Measurements from ENCODE around the gene ERC1.

Gene ERC1

GRCh38 chr12:1383758-1384157 is 392.7 kb downstream of the ERC1 start:
- DNase-seq (ENCODE audit: low read depth in 2 of 2): no peak

- DNase-seq (ENCODE audit: low read depth in 2 of 2): no peak
These were observed 393.9 kb downstream of the ERC1 start for GRCh38 chr12:1384910-1385309.

GRCh38 chr12:1391722-1392121 is 400.7 kb downstream of the ERC1 start:
- no peak for DNase-seq (ENCODE audit: low read depth in 2 of 2)

- no peak for DNase-seq (ENCODE audit: low read depth in 2 of 2)
These were observed 404.5 kb downstream of the ERC1 start for GRCh38 chr12:1395421-1395955.

GRCh38 chr12:1398673-1399072 is 407.6 kb downstream of the ERC1 start:
- no peak for DNase-seq (ENCODE audit: low read depth in 2 of 2)

- DNase-seq (ENCODE audit: low read depth in 2 of 2): no peak
These were observed 410.9 kb downstream of the ERC1 start for GRCh38 chr12:1401891-1402290.

- no peak for DNase-seq (ENCODE audit: low read depth in 2 of 2)
These were observed 412.4 kb downstream of the ERC1 start for GRCh38 chr12:1403417-1403816.

GRCh38 chr12:1405619-1406018 is 414.6 kb downstream of the ERC1 start:
- no peak for DNase-seq (ENCODE audit: low read depth in 2 of 2)

GRCh38 chr12:1410794-1411193 is 419.8 kb downstream of the ERC1 start:
- no peak for DNase-seq (ENCODE audit: low read depth in 2 of 2)

GRCh38 chr12:1413930-1414329 is 422.9 kb downstream of the ERC1 start:
- no peak for DNase-seq (ENCODE audit: low read depth in 2 of 2)

- DNase-seq (ENCODE audit: low read depth in 2 of 2): no peak
These were observed 427.1 kb downstream of the ERC1 start for GRCh38 chr12:1418144-1418543.

GRCh38 chr12:1419849-1420371 is 428.9 kb downstream of the ERC1 start:
- DNase-seq (ENCODE audit: low read depth in 2 of 2): no peak

GRCh38 chr12:1421091-1421846 is 430.2 kb downstream of the ERC1 start:
- DNase-seq (ENCODE audit: low read depth in 2 of 2): no peak

- no peak for DNase-seq (ENCODE audit: low read depth in 2 of 2)
These were observed 431.7 kb downstream of the ERC1 start for GRCh38 chr12:1422604-1423315.

- DNase-seq (ENCODE audit: low read depth in 2 of 2): no peak
These were observed 433.8 kb downstream of the ERC1 start for GRCh38 chr12:1424674-1425395.

- no peak for DNase-seq (ENCODE audit: low read depth in 2 of 2)
These were observed 434.3 kb downstream of the ERC1 start for GRCh38 chr12:1425396-1425729.

- no peak for DNase-seq (ENCODE audit: low read depth in 2 of 2)
These were observed 437.6 kb downstream of the ERC1 start for GRCh38 chr12:1428671-1429070.

GRCh38 chr12:1429980-1430379 is 439.0 kb downstream of the ERC1 start:
- no peak for DNase-seq (ENCODE audit: low read depth in 2 of 2)

- no peak for DNase-seq (ENCODE audit: low read depth in 2 of 2)
These were observed 443.4 kb downstream of the ERC1 start for GRCh38 chr12:1434296-1434955.

- DNase-seq (ENCODE audit: low read depth in 2 of 2): no peak
These were observed 444.0 kb downstream of the ERC1 start for GRCh38 chr12:1435044-1435443.

- no peak for DNase-seq (ENCODE audit: low read depth in 2 of 2)
These were observed 444.4 kb downstream of the ERC1 start for GRCh38 chr12:1435456-1435855.

- no peak for DNase-seq (ENCODE audit: low read depth in 2 of 2)
These were observed 445.0 kb downstream of the ERC1 start for GRCh38 chr12:1436015-1436414.
